Activated T-helper 2 cell treated with anti-CD3 and anti-CD28 coated beads, Interferon-gamma antibody, Interleukin-2, Interleukin-4, amounts not matched to agents 10 μg/mL and 5 μg/mL and 100 μg/mL, durations not matched to agents 14 hours and 24 hours and 36 hours (primary cell): ENCODE data around the gene ERVK3-1. TPM values are rescaled to one million over a fixed set of nuclear protein-coding genes. Genes with fewer than 3 reads are reported as not detected.

Source experiments
- DNase-seq: peaks from one replicate; pipeline ENCODE4 v3.0.0; 2021; ENCODE audit warnings: low spot score
- H3K27ac Mint-ChIP-seq: one replicate; pipeline ENCODE4 v1.8.0; 2021; ENCODE audit warnings: mixed read lengths
- H3K27me3 Mint-ChIP-seq: one replicate; pipeline ENCODE4 v1.8.0; 2021; ENCODE audit warnings: low read depth, mixed read lengths
- H3K36me3 Mint-ChIP-seq: one replicate; pipeline ENCODE4 v1.8.0; 2021; ENCODE audit warnings: low read depth, mixed read lengths
- H3K4me1 Mint-ChIP-seq: one replicate; pipeline ENCODE4 v1.8.0; 2021; ENCODE audit warnings: low read depth, mixed read lengths
- H3K4me3 Mint-ChIP-seq: one replicate; pipeline ENCODE4 v1.8.0; 2021; ENCODE audit warnings: low read depth, mild to moderate bottlenecking, moderate library complexity, mixed read lengths
- H3K9me3 Mint-ChIP-seq: one replicate; pipeline ENCODE4 v1.8.0; 2021; ENCODE audit warnings: mixed read lengths
- intact Hi-C: fragments of 100-400 bp; cut with micrococcal nuclease; formaldehyde crosslinking; loops from one replicate; pipeline ENCODE4 v1.15.1; 2023
- total RNA-seq: library from RNA; stranded (reverse); gene quantifications from 2 replicates; pipeline ENCODE4 v1.2.3, GENCODE V29; 2022

Gene ERVK3-1
- total RNA-seq, 1 donor from 2014 or later = 64.2 TPM

DNA sequence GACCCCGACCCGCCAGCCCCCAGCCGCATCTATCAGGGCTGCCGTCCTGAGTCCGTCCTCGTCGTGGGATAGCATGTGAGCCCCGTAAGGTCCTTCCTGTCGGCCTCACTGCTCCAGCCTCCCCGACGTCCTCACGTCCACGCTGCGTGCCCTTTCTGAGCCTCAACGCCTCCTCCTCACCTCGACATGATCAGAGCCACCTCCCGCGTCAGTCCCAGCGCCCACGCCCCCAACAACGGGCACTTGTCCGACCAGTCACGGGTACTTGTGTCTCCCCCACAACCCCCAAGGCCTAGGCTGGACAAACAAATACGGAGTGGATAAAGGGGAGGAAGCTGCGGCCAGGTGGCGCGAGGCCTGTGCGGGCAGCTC is 56.7 kb downstream of the ERVK3-1 start:
- Mint-ChIP-seq H3K36me3 (peaks cover 2% of the 10 kb centered on the region), H3K27ac (peak overlapping the region; percentile 88), H3K4me3 (peak overlapping the region; percentile 91), H3K9me3 (no peaks in the 10 kb centered on the region), H3K27me3 (no peaks in the 10 kb centered on the region), H3K4me1 (peaks cover 6% of the 10 kb centered on the region)
- DNase-seq = no peak
- intact Hi-C loops = loop anchor here (1.0 kb wide), 2 partner anchors 19 to 39 kb away; partner anchors contain the start of gene ZNF837

- intact Hi-C loops = loop anchor here (1.0 kb wide), 2 partner anchors 19 to 39 kb away; partner anchors contain the start of gene ZNF837
- H3K27me3 Mint-ChIP-seq = no peaks in the 10 kb centered on the region
- H3K27ac Mint-ChIP-seq = peak within 1 kb of the TSS; percentile 88
- H3K4me3 Mint-ChIP-seq = peak within 1 kb of the TSS; percentile 91
- peaks cover 2% of the 10 kb centered on the region for H3K36me3 Mint-ChIP-seq
- peaks cover 6% of the 10 kb centered on the region for H3K4me1 Mint-ChIP-seq
- no peaks in the 10 kb centered on the region for H3K9me3 Mint-ChIP-seq
- peak; percentile 95 for DNase-seq
These were observed 57.3 kb downstream of the ERVK3-1 start, which contains the start of gene ZNF497 for GRCh38 chr19:58362272-58362994. TSS of gene ZNF497 (minus strand) at chr19:58362751. CDS start at chr19:58357635, 5,116 bp downstream.

- Mint-ChIP-seq H3K36me3 (peaks cover 2% of the 10 kb centered on the region), H3K4me1 (peaks cover 6% of the 10 kb centered on the region), H3K9me3 (no peaks in the 10 kb centered on the region), H3K27ac (no peak overlapping the region), H3K27me3 (no peaks in the 10 kb centered on the region), H3K4me3 (peak overlapping the region; percentile 17)
- no peak for DNase-seq
- intact Hi-C loops = no loop called here
These were observed 59.0 kb downstream of the ERVK3-1 start for GRCh38 chr19:58364146-58364545.

Other genes starting within 250 kb of the ERVK3-1 start
- not detected in 2 replicates for gene ZNF135, start 246.1 kb upstream of the ERVK3-1 start, total RNA-seq
- gene ZSCAN18, start 207.1 kb upstream of the ERVK3-1 start, total RNA-seq = 3.0 TPM in 2 replicates
- 2.0 and 2.1 TPM in 2 replicates for gene ZNF329, start 154.6 kb upstream of the ERVK3-1 start, total RNA-seq
- gene ZNF274, start 122.3 kb upstream of the ERVK3-1 start, total RNA-seq = 18.4 and 19.9 TPM in 2 replicates
- 42.0 and 49.1 TPM in 2 replicates for gene ZNF544, start 76.5 kb upstream of the ERVK3-1 start, total RNA-seq
- gene ZNF8, start 26.4 kb upstream of the ERVK3-1 start, total RNA-seq = 4.7 and 5.3 TPM in 2 replicates
- gene ZSCAN22, start 21.6 kb downstream of the ERVK3-1 start, total RNA-seq = 4.6 and 4.9 TPM in 2 replicates
- 11.8 and 13.3 TPM in 2 replicates for gene A1BG, start 48.1 kb downstream of the ERVK3-1 start, total RNA-seq
- gene ZNF497, start 57.4 kb downstream of the ERVK3-1 start, total RNA-seq = 0.76 and 2.2 TPM in 2 replicates
- 1.1 and 1.5 TPM in 2 replicates for gene ZNF837, start 75.7 kb downstream of the ERVK3-1 start, total RNA-seq
- 1,217 and 1,244 TPM in 2 replicates for gene RPS5, start 81.9 kb downstream of the ERVK3-1 start, total RNA-seq
- 0.57 and 0.91 TPM in 2 replicates for gene RNF225, start 90.3 kb downstream of the ERVK3-1 start, total RNA-seq
- gene ZNF584, start 103.3 kb downstream of the ERVK3-1 start, total RNA-seq = 11.2 and 12.2 TPM in 2 replicates
- gene ZNF132, start 134.8 kb downstream of the ERVK3-1 start, total RNA-seq = 3.2 and 3.4 TPM in 2 replicates
- 9.6 and 11.3 TPM in 2 replicates for gene ZNF324B, start 146.2 kb downstream of the ERVK3-1 start, total RNA-seq
- 11.6 and 12.3 TPM in 2 replicates for gene ZNF324, start 161.7 kb downstream of the ERVK3-1 start, total RNA-seq
- gene ZNF446, start 171.0 kb downstream of the ERVK3-1 start, total RNA-seq = 6.6 and 6.9 TPM in 2 replicates
- 23.0 and 23.5 TPM in 2 replicates for gene SLC27A5, start 206.6 kb downstream of the ERVK3-1 start, total RNA-seq
- 16.6 and 17.7 TPM in 2 replicates for gene ZBTB45, start 214.4 kb downstream of the ERVK3-1 start, total RNA-seq
- gene TRIM28, start 238.7 kb downstream of the ERVK3-1 start, total RNA-seq = 658 and 662 TPM in 2 replicates
- gene CHMP2A, start 249.7 kb downstream of the ERVK3-1 start, total RNA-seq = 102 and 105 TPM in 2 replicates